Gastrocnemius medialis (tissue), 4 donors: ENCODE data around the gene KLF7. TPM values are rescaled to one million over a fixed set of nuclear protein-coding genes. Genes with fewer than 3 reads are reported as not detected.

ENCODE experiments used
- ATAC-seq, 2 donors: fragments of 150-250 bp; one replicate each; pipeline ENCODE4 v1.9.1; 2016
- DNase-seq, 2 donors: peaks; one replicate each; pipeline ENCODE4 v3.0.0-alpha.2; 2019
- H3K27ac ChIP-seq, 4 donors: fragments of 200-600 bp; sonication (generic); 1 replicate in 1 of 4; 2 replicates in 3 of 4; pipeline ENCODE4 v1.5.1; 2016 to 2018; ENCODE audit warnings: mild to moderate bottlenecking in 2 of 4, moderate library complexity in 1 of 4
- H3K27me3 ChIP-seq, 3 donors: fragments of 200-600 bp; sonication (generic) in 2 of 3; 1 replicate in 1 of 3; 2 replicates in 2 of 3; pipeline versions ENCODE4 v1.5.1 to v1.6.0; 2016 to 2019; ENCODE audit warnings: mild to moderate bottlenecking in 1 of 3, moderate library complexity in 1 of 3
- H3K36me3 ChIP-seq, 2 donors: fragments of 200-600 bp; sonication (generic) in 1 of 2; one replicate each; pipeline ENCODE4 v1.5.1; 2017 to 2018
- H3K4me1 ChIP-seq, 2 donors: fragments of 200-600 bp; sonication (generic) in 1 of 2; one replicate each; pipeline ENCODE4 v1.5.1; 2016 to 2017; ENCODE audit warnings: mild to moderate bottlenecking in 2 of 2
- H3K4me3 ChIP-seq, 4 donors: fragments of 200-600 bp; sonication (generic) in 3 of 4; 1 replicate in 1 of 4; 2 replicates in 3 of 4; pipeline ENCODE4 v1.5.1; 2016 to 2019; ENCODE audit warnings: mild to moderate bottlenecking in 2 of 4
- H3K9me3 ChIP-seq, 3 donors: fragments of 200-600 bp; sonication (generic) in 2 of 3; 1 replicate in 1 of 3; 2 replicates in 2 of 3; pipeline ENCODE4 v1.5.1; 2016 to 2019
- POLR2A ChIP-seq, 2 donors: fragments of 450-650 bp; IDR thresholded peaks; one replicate each; pipeline ENCODE4 v1.6.1; 2017; ENCODE audit warnings: antibody characterized with exemption in 2 of 2, mild to moderate bottlenecking in 2 of 2, moderate library complexity in 2 of 2
- in situ Hi-C, 4 donors: fragments of 200-750 bp; cut with MboI; loops; one replicate each; pipeline versions ENCODE4 v1.15.0 to v1.8.0; 2017; ENCODE audit warnings: low sequenced_read_pairs in 4 of 4
- intact Hi-C: fragments of 100-400 bp; cut with DNase I; formaldehyde crosslinking; loops from one replicate; pipeline ENCODE4 v1.15.1; 2023; ENCODE audit warnings: low total_unique reads
- total RNA-seq, 4 donors: library from RNA; depleted of rRNA; stranded (reverse); fragments of >200 nt; gene quantifications; one replicate each; pipeline versions ENCODE4 v1.1.0 to v1.2.3, GENCODE V29; 2016
- TF ChIP-seq, protein P1 (sequence below), 5 experiments: fragments of 450-650 bp in 3 of 5; fragments of 200-600 bp in 2 of 5; sonication (generic) in 2 of 5; IDR thresholded peaks in 4 of 5; conservative IDR thresholded peaks in 1 of 5; 1 replicate in 4 of 5; 2 replicates in 1 of 5; pipeline ENCODE4 v1.5.1; 2016 to 2019; ENCODE audit warnings: antibody characterized with exemption in 5 of 5, mild to moderate bottlenecking in 3 of 5, moderate library complexity in 3 of 5

The KLF7 gene
- total RNA-seq, 4 donors from 2014 or later: 6.8 to 12.0 (median 7.6) TPM

DNA sequence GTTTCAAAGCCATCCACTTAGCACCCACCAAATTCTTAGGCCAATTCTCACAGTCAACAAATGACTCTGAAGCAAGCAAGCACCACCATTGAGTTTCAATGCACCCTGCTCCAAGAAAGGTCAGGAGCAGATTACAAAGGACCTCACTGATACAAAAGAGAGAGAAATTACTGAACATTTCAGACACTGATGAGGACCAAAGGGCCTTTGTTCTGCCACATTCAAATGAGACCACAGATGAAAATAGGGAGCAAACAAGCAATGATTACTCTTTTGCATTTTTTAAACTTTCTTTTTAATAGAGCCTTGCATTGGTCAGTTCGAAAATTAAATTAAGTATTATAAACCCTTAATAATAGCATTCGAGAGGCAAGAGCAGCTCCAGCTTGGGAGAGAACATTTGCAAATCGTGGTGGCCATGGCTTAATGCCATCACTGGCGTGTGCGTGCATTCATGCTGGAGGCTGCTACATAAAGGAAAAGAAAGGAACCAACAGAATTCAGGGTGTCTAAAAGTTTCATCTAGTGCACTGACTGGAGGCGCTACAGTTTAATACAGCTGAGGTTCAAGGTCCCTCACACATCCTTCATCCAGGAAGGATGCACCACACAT lies 87.5 kb downstream of the KLF7 start:
- in situ Hi-C loops (no loop called here), intact Hi-C loops (no loop called here)
- Histone ChIP-seq H3K36me3 (peaks cover 0 to 22% of the 10 kb centered on the region in 2 donors), H3K9me3 (no peaks in the 10 kb centered on the region), H3K27me3 (peaks cover 0 to 6% (median 0%) of the 10 kb centered on the region in 3 donors), H3K27ac (no peak overlapping the region), H3K4me1 (peaks cover 3 to 6% of the 10 kb centered on the region in 2 donors), H3K4me3 (no peak overlapping the region)
- DNase-seq (no peak), ATAC-seq (no peak)
- no peak for TF ChIP-seq POLR2A (IDR thresholded peaks at IDR 0.05)

DNA sequence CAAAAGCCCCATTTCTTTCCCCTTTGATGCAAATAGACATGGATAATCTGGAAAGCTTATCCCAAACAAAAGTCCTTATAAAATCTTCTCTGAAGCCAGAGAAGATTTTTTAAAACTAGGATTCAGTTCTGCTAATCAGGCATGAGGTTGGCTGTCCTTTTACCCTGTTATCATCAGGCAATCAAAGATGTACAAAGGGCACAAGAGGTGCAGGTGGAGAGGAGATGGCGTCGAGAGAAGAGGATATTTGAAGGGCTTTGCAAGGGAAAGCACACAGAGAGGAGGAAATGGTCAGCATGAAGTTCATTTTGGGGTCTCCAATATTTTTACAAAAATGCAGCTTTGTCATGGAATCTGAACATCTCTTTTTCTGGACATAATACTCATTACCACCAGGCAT lies 88.5 kb downstream of the KLF7 start:
- Histone ChIP-seq H3K9me3 (no peaks in the 10 kb centered on the region), H3K27ac (no peak overlapping the region), H3K4me3 (no peak overlapping the region), H3K4me1 (peaks cover 0 to 6% of the 10 kb centered on the region in 2 donors), H3K36me3 (peaks cover 0 to 22% of the 10 kb centered on the region in 2 donors), H3K27me3 (peaks cover 0 to 6% (median 0%) of the 10 kb centered on the region in 3 donors)
- intact Hi-C loops (no loop called here), in situ Hi-C loops (no loop called here)
- DNase-seq (no peak), ATAC-seq (no peak)
- no peak for TF ChIP-seq POLR2A (IDR thresholded peaks at IDR 0.05)
- TF ChIP-seq, protein P1, sequence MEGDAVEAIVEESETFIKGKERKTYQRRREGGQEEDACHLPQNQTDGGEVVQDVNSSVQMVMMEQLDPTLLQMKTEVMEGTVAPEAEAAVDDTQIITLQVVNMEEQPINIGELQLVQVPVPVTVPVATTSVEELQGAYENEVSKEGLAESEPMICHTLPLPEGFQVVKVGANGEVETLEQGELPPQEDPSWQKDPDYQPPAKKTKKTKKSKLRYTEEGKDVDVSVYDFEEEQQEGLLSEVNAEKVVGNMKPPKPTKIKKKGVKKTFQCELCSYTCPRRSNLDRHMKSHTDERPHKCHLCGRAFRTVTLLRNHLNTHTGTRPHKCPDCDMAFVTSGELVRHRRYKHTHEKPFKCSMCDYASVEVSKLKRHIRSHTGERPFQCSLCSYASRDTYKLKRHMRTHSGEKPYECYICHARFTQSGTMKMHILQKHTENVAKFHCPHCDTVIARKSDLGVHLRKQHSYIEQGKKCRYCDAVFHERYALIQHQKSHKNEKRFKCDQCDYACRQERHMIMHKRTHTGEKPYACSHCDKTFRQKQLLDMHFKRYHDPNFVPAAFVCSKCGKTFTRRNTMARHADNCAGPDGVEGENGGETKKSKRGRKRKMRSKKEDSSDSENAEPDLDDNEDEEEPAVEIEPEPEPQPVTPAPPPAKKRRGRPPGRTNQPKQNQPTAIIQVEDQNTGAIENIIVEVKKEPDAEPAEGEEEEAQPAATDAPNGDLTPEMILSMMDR (IDR thresholded peaks at IDR 0.05 in 4 of 5, conservative IDR thresholded peaks at IDR 0.05 in 1 of 5): no peak

GRCh38 chr2:207075456-207075855 lies 90.3 kb downstream of the KLF7 start:
- in situ Hi-C loops: no loop called here
- peaks cover 0 to 6% of the 10 kb centered on the region in 2 donors for H3K4me1 ChIP-seq
- H3K36me3 ChIP-seq: peaks cover 0 to 12% of the 10 kb centered on the region in 2 donors
- ATAC-seq (no peak), DNase-seq (no peak)
- H3K27ac ChIP-seq: no peak overlapping the region
- peaks cover 0 to 6% (median 0%) of the 10 kb centered on the region in 3 donors for H3K27me3 ChIP-seq
- TF ChIP-seq POLR2A (IDR thresholded peaks at IDR 0.05): no peak
- TF ChIP-seq, protein P1 (IDR thresholded peaks at IDR 0.05 in 4 of 5, conservative IDR thresholded peaks at IDR 0.05 in 1 of 5): no peak
- H3K9me3 ChIP-seq: no peaks in the 10 kb centered on the region
- intact Hi-C loops: no loop called here
- H3K4me3 ChIP-seq: no peak overlapping the region

GRCh38 chr2:207073801-207074678 lies 91.7 kb downstream of the KLF7 start:
- no peaks in the 10 kb centered on the region for H3K9me3 ChIP-seq
- H3K4me3 ChIP-seq: peak overlapping the region in 2 of 4 donors; percentile 11 to 36
- H3K36me3 ChIP-seq: no peaks in the 10 kb centered on the region
- intact Hi-C loops (no loop called here), in situ Hi-C loops (no loop called here)
- peak overlapping the region; percentile 48 to 58 (median 54) for H3K27ac ChIP-seq
- peaks cover 0 to 6% (median 0%) of the 10 kb centered on the region in 3 donors for H3K27me3 ChIP-seq
- H3K4me1 ChIP-seq: peaks cover 0 to 6% of the 10 kb centered on the region in 2 donors
- TF ChIP-seq, protein P1 (IDR thresholded peaks at IDR 0.05 in 4 of 5, conservative IDR thresholded peaks at IDR 0.05 in 1 of 5): no peak
- TF ChIP-seq POLR2A (IDR thresholded peaks at IDR 0.05): no peak
- ATAC-seq: peak; percentile 33 to 50
- DNase-seq: no peak

- no peak overlapping the region for H3K4me3 ChIP-seq
- intact Hi-C loops: no loop called here
- in situ Hi-C loops: no loop called here
- DNase-seq (no peak), ATAC-seq (no peak)
- no peak for TF ChIP-seq POLR2A (IDR thresholded peaks at IDR 0.05)
- TF ChIP-seq, protein P1 (IDR thresholded peaks at IDR 0.05 in 4 of 5, conservative IDR thresholded peaks at IDR 0.05 in 1 of 5): no peak
- H3K4me1 ChIP-seq: peaks cover 0 to 6% of the 10 kb centered on the region in 2 donors
- H3K27me3 ChIP-seq: peaks cover 0 to 6% (median 0%) of the 10 kb centered on the region in 3 donors
- no peaks in the 10 kb centered on the region for H3K36me3 ChIP-seq
- peak overlapping the region in 2 of 4 donors; percentile 52 to 58 for H3K27ac ChIP-seq
- no peaks in the 10 kb centered on the region for H3K9me3 ChIP-seq
These were observed 92.3 kb downstream of the KLF7 start for GRCh38 chr2:207073412-207073800.
